ENCODE results near the gene KCTD5.

DNA sequence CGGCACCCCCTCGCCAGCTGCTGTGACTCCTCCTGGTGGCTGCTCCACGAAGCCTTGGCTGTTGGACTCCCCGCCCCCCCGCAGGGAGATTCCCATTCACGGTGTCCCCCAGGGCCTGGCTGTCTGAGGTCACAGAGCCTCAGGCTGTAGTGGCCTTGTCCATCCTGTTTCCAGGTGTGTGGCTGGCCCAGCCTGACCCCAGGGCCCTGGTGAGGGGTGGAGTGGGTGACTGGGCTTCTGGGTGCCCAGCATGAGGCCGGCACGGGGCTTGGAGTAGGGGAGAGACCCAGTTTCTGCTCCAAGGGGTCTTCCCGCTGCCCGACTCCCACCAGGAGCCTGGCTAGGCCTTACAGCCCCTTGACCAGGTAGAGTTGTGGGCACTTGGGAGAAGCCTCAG, 27.3 kb downstream of the KCTD5 start:
- TF ChIP-seq, protein P1, sequence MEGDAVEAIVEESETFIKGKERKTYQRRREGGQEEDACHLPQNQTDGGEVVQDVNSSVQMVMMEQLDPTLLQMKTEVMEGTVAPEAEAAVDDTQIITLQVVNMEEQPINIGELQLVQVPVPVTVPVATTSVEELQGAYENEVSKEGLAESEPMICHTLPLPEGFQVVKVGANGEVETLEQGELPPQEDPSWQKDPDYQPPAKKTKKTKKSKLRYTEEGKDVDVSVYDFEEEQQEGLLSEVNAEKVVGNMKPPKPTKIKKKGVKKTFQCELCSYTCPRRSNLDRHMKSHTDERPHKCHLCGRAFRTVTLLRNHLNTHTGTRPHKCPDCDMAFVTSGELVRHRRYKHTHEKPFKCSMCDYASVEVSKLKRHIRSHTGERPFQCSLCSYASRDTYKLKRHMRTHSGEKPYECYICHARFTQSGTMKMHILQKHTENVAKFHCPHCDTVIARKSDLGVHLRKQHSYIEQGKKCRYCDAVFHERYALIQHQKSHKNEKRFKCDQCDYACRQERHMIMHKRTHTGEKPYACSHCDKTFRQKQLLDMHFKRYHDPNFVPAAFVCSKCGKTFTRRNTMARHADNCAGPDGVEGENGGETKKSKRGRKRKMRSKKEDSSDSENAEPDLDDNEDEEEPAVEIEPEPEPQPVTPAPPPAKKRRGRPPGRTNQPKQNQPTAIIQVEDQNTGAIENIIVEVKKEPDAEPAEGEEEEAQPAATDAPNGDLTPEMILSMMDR (IDR thresholded peaks at IDR 0.05), result no peak
- TF ChIP-seq, protein P2, sequence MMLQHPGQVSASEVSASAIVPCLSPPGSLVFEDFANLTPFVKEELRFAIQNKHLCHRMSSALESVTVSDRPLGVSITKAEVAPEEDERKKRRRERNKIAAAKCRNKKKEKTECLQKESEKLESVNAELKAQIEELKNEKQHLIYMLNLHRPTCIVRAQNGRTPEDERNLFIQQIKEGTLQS (CRISPR knock-in tag; conservative IDR thresholded peaks at IDR 0.05), result no peak
- TF ChIP-seq SP1 (CRISPR knock-in tag; conservative IDR thresholded peaks at IDR 0.05) (no peak), E2F4 (CRISPR knock-in tag; IDR thresholded peaks at IDR 0.05; ENCODE audit: borderline replicate concordance, low read depth) (no peak), NFATC4 (CRISPR knock-in tag; IDR thresholded peaks at IDR 0.05) (no peak), TCF7 (CRISPR knock-in tag; IDR thresholded peaks at IDR 0.05; ENCODE audit: low read depth) (no peak), ZNF232 (CRISPR knock-in tag; IDR thresholded peaks at IDR 0.05) (no peak)
